SU-DHL-6 (cell line): ENCODE results near the gene SLC4A1.

Source experiments
- CTCF ChIP-seq: fragments of 200-600 bp; sonication (generic); IDR thresholded peaks from one replicate; pipeline ENCODE4 v1.5.1; 2017; ENCODE audit warnings: antibody characterized with exemption, mild to moderate bottlenecking, low read length, moderate library complexity; ENCODE audit not compliant: insufficient read depth, poor library complexity, severe bottlenecking
- EZH2phosphoT487 ChIP-seq: fragments of 200-600 bp; sonication (generic), shearing (Covaris generic); conservative IDR thresholded peaks from 2 replicates; pipeline ENCODE4 v1.6.1; 2018; ENCODE audit warnings: mild to moderate bottlenecking, antibody characterized with exemption, low read length, moderate library complexity, mixed read lengths

DNA sequence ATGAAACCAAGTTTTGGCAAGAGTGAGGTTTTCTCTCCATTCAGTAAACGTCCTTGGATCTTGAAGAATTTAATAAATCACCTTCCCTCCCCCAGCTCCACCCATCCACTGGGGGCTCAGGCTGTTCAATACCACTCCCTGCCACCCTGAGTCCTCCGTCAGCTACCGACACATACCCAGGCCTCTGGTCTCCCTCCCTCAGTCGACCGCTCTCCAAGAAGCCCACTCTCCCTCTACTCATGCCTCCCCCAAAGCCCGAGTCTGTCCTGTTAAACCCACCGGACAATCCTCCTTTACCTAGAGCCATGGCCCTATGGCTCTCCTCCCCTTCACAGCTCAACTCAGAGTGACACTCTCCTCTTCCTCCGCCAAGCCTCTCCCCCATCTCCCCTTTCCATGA, 19.7 kb upstream of the SLC4A1 start:
- no peak for TF ChIP-seq CTCF
- no peak for TF ChIP-seq EZH2phosphoT487
